Lower leg skin (tissue), 3 donors: ENCODE measurements around the gene TRAF2.

Experiments
- CTCF ChIP-seq, 3 donors: fragments of 450-650 bp; IDR thresholded peaks; one replicate each; pipeline ENCODE4 v1.5.1; 2016; ENCODE audit warnings: antibody characterized with exemption in 3 of 3, mild to moderate bottlenecking in 3 of 3, moderate library complexity in 2 of 3
- POLR2A ChIP-seq, 2 donors: fragments of 450-650 bp; IDR thresholded peaks; one replicate each; pipeline ENCODE4 v1.6.1; 2016 to 2017; ENCODE audit warnings: antibody characterized with exemption in 2 of 2, mild to moderate bottlenecking in 1 of 2, moderate library complexity in 1 of 2

DNA sequence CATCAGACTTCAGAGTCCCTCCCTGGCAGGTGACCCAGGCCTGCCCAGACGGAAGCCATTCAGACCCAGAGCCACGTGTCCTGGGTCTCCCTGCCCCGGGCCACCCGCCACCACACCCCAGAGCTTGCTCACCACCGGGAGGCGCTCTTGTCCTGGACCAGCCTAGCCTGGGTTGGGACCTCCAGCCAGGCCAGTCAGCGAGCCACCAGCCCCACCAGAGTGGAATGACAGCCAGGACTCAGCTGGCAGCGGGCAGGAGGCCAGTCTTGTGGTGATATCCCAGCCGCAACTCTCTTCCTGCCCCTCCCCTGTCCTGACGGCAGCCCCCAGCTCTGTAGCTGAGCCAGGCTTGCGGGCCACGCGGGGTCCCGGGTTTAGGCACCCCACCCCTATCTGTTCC lies 89.3 kb downstream of the TRAF2 start:
- TF ChIP-seq CTCF (IDR thresholded peaks at IDR 0.05) (no peak), POLR2A (IDR thresholded peaks at IDR 0.05) (no peak)
